ENCODE measurements around the gene HOXB7.

HOXB7 gene

DNA sequence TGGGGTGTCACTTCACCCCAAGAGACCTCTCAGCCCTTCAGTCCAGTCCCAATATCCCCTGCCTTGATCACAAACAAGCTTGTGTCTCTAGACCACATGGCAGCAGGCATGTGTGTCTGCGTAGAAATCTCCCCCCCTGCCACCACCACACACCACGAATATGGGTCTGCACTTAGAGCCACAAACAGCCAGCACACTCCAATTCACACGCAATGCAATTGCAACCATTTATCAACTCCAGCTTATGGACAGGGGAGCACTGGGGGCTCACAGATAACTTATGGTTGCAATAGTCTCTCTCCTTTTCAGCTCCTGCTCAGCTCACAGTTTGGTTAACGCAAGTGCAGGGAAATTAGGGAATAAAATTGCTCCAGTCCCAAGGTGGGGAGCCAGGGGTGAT, 12.8 kb upstream of the HOXB7 start:
- TF ChIP-seq, protein P1, sequence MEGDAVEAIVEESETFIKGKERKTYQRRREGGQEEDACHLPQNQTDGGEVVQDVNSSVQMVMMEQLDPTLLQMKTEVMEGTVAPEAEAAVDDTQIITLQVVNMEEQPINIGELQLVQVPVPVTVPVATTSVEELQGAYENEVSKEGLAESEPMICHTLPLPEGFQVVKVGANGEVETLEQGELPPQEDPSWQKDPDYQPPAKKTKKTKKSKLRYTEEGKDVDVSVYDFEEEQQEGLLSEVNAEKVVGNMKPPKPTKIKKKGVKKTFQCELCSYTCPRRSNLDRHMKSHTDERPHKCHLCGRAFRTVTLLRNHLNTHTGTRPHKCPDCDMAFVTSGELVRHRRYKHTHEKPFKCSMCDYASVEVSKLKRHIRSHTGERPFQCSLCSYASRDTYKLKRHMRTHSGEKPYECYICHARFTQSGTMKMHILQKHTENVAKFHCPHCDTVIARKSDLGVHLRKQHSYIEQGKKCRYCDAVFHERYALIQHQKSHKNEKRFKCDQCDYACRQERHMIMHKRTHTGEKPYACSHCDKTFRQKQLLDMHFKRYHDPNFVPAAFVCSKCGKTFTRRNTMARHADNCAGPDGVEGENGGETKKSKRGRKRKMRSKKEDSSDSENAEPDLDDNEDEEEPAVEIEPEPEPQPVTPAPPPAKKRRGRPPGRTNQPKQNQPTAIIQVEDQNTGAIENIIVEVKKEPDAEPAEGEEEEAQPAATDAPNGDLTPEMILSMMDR (IDR thresholded peaks at IDR 0.05; ENCODE audit: low read depth, low read length, missing control alignments): no peak
- no peak overlapping the region for H3K4me3 ChIP-seq (ENCODE audit: low read depth, low read length)
- no peak for DNase-seq (ENCODE audit: low read depth)
- in situ Hi-C loops (cut with HindIII; ENCODE audit: low sequenced_read_pairs): loop anchor here (5.0 kb wide), 1 partner anchor 129 kb away; no protein-coding TSS in a partner anchor

DNA sequence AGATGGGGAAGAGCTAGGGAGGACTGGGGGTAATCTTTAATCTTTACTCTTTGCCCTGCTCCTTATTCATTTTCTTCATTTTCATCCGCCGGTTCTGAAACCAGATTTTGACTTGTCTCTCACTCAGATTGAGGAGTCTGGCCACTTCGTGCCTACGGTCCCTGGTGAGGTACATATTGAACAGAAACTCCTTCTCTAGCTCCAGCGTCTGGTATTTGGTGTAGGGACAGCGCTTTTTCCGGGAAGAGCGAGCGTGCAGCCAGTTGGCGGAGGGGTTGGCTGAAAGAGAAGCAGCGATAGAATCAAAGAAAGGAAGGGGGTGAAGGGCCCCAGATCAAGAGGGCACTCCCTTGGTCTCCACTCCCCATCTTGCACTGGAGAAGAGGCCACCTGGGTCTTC, 12.0 kb upstream of the HOXB7 start:
- TF ChIP-seq, protein P1 (IDR thresholded peaks at IDR 0.05; ENCODE audit: low read depth, low read length, missing control alignments): no peak
- no peak for DNase-seq (ENCODE audit: low read depth)
- in situ Hi-C loops (cut with HindIII; ENCODE audit: low sequenced_read_pairs): loop anchor here (5.0 kb wide), 1 partner anchor 129 kb away; no protein-coding TSS in a partner anchor
- no peak overlapping the region for H3K4me3 ChIP-seq (ENCODE audit: low read depth, low read length)

DNA sequence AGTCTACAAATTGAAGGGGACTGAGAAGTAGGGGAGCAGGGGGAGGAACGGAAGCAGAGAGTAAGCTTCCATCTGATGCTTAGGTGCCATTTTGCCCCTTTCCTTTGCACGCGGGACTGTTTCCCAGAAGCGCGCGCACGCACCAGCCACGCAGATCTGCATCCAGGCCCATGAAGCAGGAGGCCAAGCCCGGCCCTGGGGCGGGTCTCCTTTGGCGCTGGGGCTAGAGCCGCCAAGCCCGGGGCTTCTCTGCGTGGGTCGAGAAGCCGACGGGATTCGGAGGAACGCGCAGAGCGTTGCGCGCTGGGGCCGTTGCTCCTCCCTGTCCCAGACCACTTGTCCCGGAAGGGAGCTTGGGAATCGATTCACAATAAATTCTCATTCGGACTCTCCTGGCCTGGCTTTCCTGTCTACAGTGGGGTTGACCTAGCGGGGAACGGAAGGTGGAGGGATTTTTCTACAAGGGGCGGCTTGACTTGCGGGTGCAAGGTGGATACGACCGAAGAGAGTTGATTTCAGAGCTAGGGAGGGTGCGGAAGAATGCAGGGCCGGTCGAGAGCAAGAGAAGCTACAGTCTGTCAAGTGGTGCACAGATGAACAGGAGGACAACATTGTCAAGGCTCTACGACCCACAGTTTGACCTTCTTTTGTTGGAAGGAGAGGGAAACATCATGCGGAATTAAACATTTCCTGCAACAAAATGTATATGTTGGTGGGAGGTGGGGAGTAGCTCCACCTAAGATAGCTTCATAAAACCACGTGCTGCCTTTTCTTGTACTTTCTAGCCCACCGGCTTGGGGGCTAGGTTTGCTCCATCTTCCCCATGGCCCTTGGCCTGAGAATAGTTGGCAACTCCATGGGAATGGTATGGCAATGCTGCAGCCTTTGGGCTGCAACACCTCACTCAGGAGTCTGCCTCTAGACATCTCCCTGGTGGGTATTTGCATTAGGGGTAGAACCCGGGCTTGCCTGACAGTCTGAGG, 10.9 kb upstream of the HOXB7 start:
- TF ChIP-seq, protein P1 (IDR thresholded peaks at IDR 0.05; ENCODE audit: low read depth, low read length, missing control alignments): no peak
- DNase-seq (ENCODE audit: low read depth): no peak
- no peak overlapping the region for H3K4me3 ChIP-seq (ENCODE audit: low read depth, low read length)
- in situ Hi-C loops (cut with HindIII; ENCODE audit: low sequenced_read_pairs): loop anchor here (5.0 kb wide), 1 partner anchor 131 kb away; no protein-coding TSS in a partner anchor

DNA sequence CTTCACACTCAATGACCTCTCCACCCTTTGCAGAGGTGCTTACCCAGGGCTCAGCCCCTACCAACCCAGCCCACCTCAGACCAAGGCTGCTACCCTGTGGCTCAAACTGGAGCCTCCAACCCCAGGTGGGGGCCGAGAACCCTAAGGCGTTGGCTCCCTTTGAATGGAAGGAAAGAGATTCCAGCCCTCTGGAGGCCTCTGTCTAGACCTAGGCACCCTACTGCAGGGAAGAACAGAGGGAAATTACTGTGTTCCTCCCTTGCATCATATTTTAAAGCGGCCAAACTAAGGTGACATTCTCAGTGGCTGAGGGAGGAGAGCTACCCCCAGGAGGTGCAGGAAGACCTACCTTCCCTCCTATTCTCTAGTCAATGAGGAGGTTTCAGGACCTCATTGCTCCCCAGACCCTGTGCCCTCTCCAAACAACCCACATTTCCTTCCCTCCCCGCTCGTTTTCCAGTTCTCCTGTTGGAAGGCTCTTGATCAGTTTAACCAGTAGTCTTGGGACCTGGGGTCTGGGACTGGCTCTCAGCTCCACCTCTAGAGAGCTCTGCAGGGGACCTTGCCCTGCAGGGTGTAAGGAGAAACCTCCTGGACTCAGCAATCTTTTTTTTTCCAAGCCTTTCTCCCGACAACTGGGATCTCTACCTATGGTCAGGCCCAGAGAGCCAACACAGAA, 9.8 kb upstream of the HOXB7 start:
- DNase-seq (ENCODE audit: low read depth): no peak
- TF ChIP-seq, protein P1 (IDR thresholded peaks at IDR 0.05; ENCODE audit: low read depth, low read length, missing control alignments): no peak
- no peak overlapping the region for H3K4me3 ChIP-seq (ENCODE audit: low read depth, low read length)
- in situ Hi-C loops (cut with HindIII; ENCODE audit: low sequenced_read_pairs): loop anchor here (5.0 kb wide), 1 partner anchor 132 kb away; no protein-coding TSS in a partner anchor

DNA sequence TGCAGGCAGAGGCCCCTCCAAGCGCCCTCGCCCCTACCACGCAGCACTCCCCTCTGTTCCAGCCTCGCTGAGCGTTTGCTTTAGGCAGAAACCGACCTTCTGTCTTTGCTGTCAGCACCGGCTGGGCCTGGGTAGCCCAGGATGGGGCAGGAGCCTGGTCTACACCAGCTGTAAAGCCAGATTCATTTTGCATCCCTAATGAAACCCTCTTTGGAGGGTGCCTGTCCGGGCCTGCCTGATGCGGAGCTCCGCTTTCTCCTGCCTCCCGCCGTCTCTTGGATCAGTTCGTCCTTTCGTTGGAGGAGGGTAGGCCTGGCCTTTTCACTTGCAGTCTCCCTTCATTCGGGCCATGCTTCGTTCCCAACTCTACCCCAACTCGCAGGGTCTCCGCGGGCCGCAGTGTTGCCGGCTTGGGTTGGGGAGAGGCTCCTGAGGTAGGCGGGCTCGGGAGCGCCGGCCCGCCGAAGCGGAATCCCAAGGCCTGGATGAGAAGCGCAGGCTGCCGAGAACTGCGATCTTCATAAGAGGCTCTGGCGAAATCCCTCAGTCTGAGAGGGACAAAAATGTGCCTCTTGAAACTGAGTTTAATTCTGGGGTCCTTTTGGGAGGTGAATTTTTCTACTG, 9.1 kb upstream of the HOXB7 start:
- H3K4me3 ChIP-seq (ENCODE audit: low read depth, low read length): no peak overlapping the region
- in situ Hi-C loops (cut with HindIII; ENCODE audit: low sequenced_read_pairs): loop anchor here (5.0 kb wide), 1 partner anchor 132 kb away; no protein-coding TSS in a partner anchor
- DNase-seq (ENCODE audit: low read depth): no peak
- TF ChIP-seq, protein P1 (IDR thresholded peaks at IDR 0.05; ENCODE audit: low read depth, low read length, missing control alignments): no peak
